Stimulated activated CD4-positive, alpha-beta T cell treated with anti-CD3 and anti-CD28 coated beads, TNF-alpha, amount 100 ng/mL, for 24 hours (primary cell): ENCODE results near the gene SYT1.

Experiments used
- DNase-seq, 3 experiments: peaks; one replicate each; pipeline ENCODE4 v3.0.0-alpha.2; 2020; ENCODE audit warnings: low read depth in 3 of 3

The SYT1 gene

DNA sequence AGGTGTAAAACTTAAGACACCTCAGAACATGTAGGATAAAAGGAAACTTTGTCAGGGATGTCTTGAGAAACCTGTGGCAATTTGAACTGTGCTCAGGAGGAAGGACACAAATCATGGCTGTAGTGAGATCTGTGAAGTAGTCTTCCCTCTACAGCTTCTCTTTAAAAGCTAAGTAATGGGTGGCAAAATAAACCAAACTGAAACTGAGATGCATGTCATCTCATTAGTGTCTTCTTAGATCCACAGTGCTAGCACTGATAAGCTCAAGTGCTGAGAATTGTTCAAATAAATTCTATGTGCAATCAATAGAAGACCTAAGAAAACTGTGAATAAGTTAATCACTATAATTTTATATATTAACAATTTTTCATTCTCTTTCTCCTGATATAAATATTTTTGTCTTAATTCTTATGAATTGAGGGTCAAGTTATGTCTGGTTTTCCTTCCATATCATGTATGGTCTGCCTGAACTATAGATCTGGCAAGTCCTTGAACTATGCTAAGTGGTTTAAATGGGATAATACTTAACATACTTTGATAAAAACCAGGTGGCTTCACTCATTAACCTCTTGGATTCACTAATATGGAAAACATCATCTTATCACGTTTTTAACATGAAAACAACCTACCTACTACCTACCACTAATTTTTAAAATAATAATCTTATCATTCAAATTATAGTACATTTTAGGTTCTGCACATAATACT is 27.2 kb downstream of the SYT1 start:
- no peak for DNase-seq

DNA sequence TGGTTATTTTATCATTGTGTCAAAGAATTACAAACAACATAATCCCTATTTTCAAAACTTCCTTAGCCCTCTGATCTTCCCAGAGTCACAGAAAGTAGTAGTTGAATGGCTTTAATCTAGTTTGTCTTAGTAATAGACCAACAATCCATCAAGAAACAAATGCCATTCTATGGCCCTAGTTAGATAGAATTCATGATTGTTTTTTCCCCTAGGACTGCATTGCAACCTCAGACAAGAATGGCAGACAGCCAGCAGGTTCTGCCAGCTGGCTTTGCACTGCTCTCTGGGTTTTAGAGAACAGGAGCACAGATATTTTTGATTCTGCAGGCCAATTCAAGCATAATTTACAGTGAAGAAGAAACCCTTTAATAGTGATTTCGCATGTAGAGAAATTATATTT is 33.8 kb downstream of the SYT1 start:
- no peak for DNase-seq

DNA sequence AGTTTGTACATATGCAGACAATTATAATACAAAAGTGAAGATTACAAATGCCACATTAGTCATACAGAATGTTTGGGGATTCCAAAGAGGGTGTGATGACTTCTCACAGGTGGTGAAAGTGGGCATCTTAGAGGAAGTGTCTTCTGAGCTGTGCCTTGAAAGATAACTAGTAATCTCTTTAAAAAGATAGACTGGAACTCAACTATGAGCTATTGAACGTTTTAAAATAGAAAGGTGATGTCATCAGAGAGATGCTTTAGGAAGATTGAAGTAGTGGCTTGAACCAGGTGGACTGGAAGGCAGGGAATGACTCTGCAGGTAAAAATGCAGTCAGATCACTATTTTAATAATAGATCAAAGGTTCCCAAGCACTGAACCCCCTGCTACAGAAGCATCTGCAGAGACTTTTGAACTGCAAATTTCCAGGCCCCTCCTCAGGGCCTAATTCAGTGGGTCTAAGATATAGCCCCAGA is 50.3 kb downstream of the SYT1 start:
- no peak for DNase-seq

DNA sequence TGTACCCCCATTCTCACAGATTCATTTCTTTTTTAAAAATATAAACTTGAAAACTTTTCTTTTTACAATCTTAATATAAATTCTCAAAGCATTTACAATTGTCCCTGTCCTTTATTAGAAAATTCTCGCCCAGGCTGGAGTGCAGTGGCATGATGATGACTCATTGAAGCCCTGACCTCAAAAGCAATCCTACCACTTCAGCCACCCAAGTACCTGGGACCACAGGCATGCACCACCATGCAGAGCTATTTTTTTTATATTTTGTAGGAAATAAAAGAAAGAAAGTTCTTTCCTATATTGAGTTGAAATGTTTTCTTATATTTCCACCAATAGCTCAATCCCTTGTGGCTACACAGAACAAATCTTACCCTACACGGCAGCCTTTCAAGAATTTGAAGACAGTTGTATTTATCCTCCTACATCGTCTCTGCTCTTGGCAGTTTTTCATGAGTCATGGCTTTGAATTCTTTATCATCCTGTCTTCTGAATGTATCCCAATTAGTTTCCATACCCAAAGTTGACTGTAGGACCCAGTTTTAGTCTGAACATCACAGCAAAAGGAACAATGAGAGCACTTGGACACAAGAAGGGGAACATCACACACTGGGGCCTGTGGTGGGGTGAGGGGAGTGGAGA is 52.4 kb downstream of the SYT1 start:
- no peak for DNase-seq

DNA sequence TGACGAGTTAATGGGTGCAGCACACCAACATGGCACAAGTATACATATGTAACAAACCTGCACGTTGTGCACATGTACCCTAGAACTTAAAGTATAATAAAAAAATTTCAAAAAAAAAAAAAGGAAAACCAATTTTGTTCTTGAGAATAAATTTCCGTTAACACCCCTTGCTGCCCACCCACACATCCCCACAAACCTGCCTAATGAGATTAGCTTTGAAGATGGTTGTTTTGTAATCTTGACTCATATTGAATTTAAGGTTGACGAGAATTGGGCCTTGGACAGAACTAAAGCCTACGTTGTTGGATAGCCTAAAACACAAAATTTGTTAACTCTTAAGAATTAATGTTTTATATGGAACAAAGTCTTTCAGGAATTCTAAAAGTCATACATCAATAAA is 52.9 kb downstream of the SYT1 start:
- no peak for DNase-seq

DNA sequence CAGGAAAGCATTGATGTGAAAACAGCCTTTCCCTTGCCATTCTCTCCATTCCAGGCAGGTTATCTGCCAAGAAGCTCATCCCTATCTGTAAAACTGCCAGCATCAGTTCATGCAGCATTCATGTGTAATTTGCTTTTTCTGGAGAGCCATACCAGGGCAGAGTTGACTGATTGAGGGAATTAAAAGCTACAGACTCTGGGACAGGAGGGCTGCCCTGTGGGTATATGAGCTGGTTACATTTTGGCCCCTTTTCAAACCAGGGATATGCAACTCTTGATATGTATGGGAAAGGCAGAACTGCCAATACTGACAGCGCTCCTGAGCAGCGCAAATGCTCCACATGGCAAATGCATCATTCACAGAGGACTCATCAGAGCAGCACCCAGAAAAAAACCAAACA is 53.7 kb downstream of the SYT1 start:
- DNase-seq, result no peak

DNA sequence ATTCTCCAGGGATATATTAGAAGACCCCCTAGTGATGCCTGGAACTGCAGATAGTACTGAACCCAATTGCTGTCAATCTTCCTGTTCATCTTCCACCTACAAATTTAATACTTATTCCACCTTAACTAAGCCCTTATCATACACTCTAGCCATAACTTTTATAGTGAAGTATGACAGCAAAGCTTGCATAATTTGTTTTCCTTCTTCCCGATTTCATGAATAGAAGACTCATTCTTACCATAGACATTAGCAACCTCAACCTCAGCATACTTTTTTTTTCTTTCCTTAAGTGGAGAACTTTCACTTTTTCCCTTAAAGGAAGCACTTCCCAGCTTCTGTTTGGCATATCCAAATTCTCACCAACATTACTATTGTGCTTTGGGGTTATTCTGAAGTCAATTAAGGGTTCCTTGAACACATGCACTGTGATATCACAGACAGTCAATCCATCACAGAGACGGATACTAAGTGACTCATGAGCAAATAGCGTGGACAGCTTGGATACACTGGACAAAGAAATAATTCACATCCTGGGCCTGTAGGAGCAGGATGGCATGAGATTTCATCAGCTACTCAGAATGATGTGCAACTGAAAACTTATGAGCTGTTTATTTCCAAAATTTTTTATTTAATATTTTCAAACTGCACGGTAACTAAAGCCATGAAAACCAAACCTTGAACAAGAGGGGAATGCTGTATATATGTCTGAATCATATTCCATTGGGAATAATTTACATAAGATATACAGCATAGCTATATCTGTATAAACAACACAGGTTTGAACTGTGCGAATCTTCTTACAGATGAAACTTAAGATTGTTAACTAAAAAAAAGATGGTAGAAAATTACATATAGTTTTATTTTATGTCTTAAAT is 63.9 kb downstream of the SYT1 start:
- DNase-seq, result no peak

DNA sequence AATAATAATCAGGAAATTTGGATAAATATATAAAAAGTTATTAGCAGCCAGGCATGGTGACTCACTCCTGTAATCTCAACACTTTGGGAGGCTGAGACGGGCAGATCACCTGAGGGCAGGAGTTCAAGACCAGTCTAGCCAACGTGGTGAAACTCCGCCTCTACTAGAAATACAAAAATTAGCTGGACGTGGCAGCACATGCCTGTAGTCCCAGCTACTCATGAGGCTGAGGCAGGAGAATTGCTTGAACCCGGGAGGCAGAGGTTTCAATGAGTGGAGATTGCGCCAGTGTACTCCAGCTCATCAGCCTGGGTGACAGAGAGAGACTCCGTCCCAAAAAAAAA is 64.5 kb downstream of the SYT1 start:
- DNase-seq, result no peak

DNA sequence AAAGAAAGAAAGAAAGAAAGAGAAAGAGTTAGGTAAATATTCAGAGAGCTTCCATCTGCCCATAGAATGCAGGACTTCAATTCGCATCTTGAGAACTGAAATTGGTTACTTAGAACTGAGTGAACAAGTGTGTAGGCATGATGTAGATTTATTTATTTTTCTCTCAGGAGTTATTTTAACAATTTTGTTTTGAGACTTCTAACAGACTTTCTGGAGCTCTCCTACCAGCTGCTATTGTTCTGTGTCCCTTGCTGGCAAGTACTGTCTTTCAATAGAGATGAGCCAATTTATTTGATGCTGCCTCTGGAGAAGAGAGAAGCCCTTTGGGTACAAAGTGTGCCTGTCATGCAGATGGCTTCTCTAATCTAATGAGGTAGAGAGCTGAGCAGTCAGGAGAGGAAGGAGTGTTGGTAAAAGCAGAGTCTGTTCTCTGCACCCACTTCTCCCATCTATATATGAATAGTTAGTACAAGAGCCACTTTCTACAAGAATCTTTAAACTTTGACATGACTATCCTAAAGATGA is 67.0 kb downstream of the SYT1 start:
- no peak for DNase-seq

DNA sequence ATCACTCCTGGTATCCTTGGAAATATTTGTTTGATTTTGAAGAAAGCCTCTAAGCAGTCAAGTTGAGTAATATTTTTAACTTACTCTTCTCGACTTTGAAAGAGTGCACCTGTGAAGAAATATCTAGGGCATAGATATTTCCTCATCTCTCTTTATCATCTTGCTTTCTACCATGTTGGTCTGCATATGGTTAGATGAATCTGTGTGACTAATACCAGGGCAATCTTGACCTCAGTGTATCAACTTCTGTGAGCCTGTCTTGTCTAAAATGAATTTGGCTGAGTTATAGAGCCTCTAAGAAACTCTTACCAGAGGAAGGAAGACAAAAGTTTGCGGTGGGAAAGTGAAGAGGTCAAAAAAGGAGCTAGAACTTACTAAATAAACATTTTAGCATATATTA is 68.4 kb downstream of the SYT1 start:
- DNase-seq, result no peak

DNA sequence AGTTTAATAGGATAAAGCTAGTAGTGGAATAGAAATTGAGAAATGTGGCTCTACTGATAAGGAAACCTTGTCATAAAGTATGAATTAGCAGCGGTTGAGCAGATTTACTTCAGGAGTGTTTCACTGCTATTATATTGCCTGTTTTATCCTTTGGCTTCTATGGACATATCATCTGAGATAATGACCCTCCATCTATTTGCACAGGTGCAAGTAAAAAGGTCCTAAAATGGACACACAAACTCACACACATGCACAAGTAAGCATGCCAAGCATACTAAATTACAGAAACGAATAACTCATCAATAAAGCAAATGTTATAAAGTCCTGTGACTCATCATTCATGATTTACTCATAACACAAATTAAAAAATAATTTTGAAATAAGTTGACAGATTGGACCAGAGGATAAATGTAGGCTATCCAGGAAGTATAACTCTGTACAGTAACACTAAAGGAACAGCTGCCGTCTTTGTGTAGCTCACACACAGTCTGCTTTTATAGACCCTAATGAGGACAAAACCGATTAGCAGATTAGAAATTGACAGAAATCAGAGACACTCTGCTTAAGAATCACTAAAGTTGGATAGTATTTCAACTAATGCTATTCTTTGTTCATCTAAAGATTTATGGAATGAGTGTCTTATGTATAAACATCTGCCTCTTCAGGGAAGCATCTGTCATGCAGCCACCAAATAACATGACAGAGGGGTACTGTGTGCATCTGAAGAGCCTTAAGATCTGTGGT is 73.9 kb downstream of the SYT1 start:
- DNase-seq, result no peak

DNA sequence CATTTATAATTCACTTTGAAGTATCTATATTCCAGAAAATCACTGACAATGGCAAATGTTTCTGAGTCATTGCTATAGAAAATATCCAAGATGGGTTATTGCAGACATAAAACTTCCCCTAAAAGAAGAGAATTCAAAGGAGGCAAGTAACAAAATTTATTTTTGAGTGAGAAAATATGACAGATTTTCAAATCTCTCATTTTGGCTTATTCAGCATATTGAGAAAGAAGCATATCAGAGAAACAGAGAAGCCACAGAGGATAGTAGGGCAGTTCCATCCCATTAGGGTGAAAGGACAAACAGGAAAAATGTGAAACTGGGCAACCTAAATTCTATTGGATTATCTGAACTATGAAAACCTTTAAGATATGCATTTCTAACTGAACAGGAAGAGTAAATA is 85.0 kb downstream of the SYT1 start:
- DNase-seq, result no peak

DNA sequence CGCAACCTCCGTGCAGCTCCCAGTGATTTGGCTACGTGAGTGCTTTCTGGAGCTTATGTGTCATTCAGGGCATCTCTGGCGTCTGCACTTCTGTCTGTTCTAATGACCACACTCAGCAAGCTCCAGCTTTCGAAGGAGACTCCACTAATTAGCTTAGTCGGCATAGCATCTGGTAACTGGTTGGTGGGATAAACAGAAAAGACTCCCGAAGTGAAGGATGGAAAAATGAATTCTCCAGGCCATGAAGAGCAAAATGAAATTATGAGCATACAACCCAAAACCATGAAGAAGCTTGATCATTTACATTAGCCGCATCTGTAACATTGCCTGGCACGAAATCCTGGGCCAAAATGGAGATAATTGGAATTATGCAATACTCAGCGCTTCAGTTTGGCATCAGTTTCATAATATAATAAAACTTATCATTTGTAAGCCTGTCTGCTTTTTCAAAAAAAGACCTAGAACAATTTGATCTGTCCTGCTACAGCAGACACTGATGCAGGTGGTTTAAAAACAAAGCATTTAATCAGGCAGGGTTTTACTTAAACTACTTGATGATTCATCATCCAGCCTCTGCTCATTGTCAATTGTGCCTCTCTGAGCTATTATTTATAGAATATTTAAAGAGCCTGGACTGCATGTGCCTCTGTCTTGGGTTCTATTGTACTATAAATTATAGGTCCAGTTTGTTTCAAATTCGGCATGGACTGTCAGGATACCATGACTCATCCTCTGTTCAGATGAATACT is 87.4 kb downstream of the SYT1 start:
- no peak for DNase-seq

DNA sequence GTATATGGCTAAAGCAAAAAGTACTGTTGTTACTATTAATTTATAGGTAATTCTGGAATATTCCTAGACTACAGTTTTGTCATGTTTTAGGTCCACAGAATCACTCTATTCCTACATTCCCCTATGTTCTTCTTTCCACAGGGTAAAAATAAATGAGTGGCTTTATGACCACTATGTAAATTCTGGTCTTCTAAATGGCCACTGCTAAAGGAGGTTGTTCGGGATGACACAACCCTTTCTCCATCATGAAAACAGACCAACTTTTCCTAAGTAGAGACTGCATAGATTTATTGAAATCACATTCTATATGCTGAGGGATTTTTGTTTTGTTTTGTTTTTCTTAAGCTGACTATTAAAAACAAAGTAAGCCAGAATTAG is 88.0 kb downstream of the SYT1 start:
- DNase-seq, result no peak

DNA sequence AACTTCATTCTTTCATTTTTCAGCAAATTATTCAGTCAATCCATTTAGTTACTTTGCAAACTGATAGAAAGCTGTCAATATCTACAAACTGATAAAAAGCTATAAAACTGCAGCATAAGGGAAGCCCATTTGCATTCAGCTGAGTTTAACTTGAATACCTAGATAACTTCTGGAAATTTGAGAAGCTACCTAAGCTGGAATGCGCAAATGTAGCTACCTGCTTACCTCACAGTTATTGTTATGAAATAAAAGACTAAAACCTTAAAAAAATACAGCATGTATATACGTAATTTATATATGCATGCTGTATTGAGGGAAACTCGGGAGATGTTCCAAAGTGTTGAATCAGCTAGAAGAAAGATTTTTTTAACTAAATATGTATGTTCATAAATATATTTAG is 94.4 kb downstream of the SYT1 start:
- DNase-seq, result no peak

DNA sequence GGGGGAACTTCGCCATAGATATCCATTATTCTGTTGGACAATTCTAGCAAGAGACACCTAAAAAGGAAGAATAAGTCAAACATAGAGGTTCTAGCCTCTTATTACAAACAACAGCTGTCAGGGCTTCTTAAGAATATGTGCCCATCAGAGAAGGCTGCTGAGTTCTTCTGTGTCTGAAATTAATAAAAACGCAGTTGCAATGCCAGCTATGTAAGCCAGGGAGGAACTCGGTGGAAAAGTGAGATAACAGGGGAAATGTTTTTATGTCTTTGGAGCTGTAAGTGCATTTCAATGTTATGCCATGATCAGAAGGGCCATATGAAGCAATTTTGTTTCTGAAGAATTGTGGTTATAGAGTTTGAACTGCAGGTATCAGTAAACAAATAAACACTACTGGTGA is 95.0 kb downstream of the SYT1 start:
- no peak for DNase-seq

DNA sequence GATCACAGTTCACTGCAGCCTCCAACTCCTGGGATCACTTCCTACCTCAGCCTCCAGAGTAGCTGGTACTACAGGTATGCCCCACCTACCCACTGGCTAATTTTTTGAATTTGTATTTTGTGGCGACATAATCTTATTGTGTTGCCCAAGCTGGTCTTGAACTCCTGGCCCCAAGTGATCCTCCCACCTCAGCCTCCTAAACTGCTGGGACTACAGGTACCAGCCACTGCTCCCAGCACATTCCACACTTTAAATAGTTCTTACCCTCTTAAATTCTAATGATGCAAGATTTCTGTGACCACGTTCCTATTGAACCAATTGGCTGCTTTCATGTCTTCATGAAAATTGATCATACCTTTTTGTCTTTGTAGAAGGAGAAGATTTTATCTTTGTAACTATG is 96.6 kb downstream of the SYT1 start:
- no peak for DNase-seq

DNA sequence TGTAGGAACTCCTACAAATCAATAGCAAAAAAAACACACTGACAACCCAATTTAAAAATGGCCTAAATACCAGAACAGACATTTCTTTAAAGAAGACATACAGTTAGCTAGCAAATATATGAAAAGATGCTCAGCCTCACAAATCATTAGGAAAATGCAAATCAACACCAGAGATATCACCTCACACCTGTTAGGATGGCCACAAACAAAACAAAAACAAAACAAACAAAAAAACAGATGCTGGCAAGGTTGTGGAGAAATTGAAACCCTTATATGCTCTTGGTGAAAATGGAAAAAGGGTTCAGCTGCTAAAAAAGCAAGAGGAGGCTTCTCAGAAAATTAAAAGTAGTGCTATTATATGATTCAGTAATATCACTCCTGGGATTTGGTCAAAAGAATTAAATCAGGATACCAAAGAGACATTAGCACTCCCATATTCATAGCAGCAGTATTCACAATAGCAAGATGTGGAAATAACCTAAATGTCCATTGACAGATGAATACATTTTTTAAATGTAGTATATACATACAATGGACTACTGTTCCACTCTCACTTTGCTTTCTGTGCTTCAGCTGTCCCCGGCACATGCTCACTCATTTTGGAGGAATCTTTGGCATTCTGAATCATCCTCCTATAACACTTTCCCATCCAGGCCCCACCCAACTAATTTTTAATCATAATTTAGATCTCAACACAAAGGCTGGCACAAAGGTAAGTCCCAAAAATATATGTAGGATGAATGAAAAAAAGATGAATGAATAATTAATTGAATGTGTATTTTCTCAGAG is 99.1 kb downstream of the SYT1 start:
- DNase-seq, result no peak

DNA sequence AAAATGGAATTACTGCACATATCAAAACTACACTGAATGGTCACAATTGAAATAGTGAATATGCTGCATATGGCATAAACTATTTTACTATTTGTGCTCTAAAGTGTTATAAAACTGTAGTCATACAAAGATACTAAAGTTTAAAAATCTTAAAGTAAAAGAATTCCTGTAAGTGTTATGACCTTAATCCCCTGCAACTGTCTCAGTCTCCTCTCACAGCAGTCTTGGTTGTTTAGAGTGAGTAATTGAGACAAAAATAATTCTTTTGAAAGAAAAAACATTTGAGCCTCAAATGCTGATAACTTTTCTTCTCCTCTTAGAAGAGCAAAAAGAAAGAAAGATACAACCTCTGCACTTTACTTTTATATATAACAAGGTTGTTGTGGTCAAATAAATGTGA is 99.9 kb downstream of the SYT1 start:
- no peak for DNase-seq

DNA sequence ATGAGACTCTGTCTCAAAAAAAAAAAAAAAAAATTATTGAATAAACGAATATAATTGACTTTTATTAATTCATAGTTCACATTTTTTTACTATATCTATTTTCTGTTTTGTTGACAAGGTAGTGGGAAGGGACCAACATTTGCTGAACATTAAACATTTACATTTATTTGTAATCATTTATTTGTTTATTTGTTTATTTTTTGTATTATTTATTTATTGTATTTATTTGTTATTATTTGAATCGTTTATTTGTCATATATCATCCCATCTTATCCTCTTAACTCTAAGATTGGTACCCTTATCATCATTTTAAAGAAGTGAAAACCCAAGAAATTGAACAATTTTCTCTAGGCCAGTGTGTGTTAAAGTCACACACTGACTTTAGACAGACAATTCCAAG is 101.5 kb downstream of the SYT1 start:
- DNase-seq, result no peak
